GM21576 (cell line): ENCODE measurements around the gene TIAM1.

ENCODE experiments used
- ATAC-seq: cut with Tn5 transposase; IDR thresholded peaks from one replicate; pipeline ENCODE4 v1.9.1; 2021; ENCODE audit warnings: mild to moderate bottlenecking, moderate library complexity; ENCODE audit not compliant: unreplicated experiment

The TIAM1 gene

GRCh38 chr21:31218830-31219608 lies 125.0 kb downstream of the TIAM1 start:
- ATAC-seq: no peak

- ATAC-seq: no peak
Measured at GRCh38 chr21:31216206-31216605, 127.9 kb downstream of the TIAM1 start.

GRCh38 chr21:31213787-31214186 lies 130.3 kb downstream of the TIAM1 start:
- ATAC-seq: no peak

GRCh38 chr21:31211836-31212235 lies 132.2 kb downstream of the TIAM1 start:
- ATAC-seq: no peak

GRCh38 chr21:31205412-31205811 lies 138.6 kb downstream of the TIAM1 start:
- no peak for ATAC-seq

- no peak for ATAC-seq
Measured at GRCh38 chr21:31204801-31205200, 139.3 kb downstream of the TIAM1 start.

- no peak for ATAC-seq
Measured at GRCh38 chr21:31203431-31204054, 140.5 kb downstream of the TIAM1 start.

- no peak for ATAC-seq
Measured at GRCh38 chr21:31201548-31201947, 142.5 kb downstream of the TIAM1 start.

- ATAC-seq: no peak
Measured at GRCh38 chr21:31201144-31201543, 142.9 kb downstream of the TIAM1 start.

- ATAC-seq: no peak
Measured at GRCh38 chr21:31198575-31198974, 145.5 kb downstream of the TIAM1 start.

- no peak for ATAC-seq
Measured at GRCh38 chr21:31196724-31197123, 147.3 kb downstream of the TIAM1 start.

GRCh38 chr21:31195334-31196015 lies 148.6 kb downstream of the TIAM1 start:
- no peak for ATAC-seq

- no peak for ATAC-seq
Measured at GRCh38 chr21:31194510-31195293, 149.4 kb downstream of the TIAM1 start.

- no peak for ATAC-seq
Measured at GRCh38 chr21:31193761-31194160, 150.3 kb downstream of the TIAM1 start.

GRCh38 chr21:31191553-31191952 lies 152.5 kb downstream of the TIAM1 start:
- no peak for ATAC-seq

GRCh38 chr21:31190516-31190915 lies 153.5 kb downstream of the TIAM1 start:
- ATAC-seq: no peak

- ATAC-seq: no peak
Measured at GRCh38 chr21:31187499-31187898, 156.6 kb downstream of the TIAM1 start.

- ATAC-seq: no peak
Measured at GRCh38 chr21:31186916-31187315, 157.1 kb downstream of the TIAM1 start.

- no peak for ATAC-seq
Measured at GRCh38 chr21:31185663-31186062, 158.4 kb downstream of the TIAM1 start.

- ATAC-seq: no peak
Measured at GRCh38 chr21:31184876-31185275, 159.2 kb downstream of the TIAM1 start.

- ATAC-seq: no peak
Measured at GRCh38 chr21:31184459-31184858, 159.6 kb downstream of the TIAM1 start.
